PC-3 (cell line): Measurements from ENCODE around the gene FTO.

ENCODE experiments used
- EZH2 ChIP-seq: fragments of 300-600 bp; sonication (generic); IDR thresholded peaks from one replicate; pipeline ENCODE4 v1.6.1; 2017; ENCODE audit warnings: antibody characterized with exemption, mild to moderate bottlenecking, low read length; ENCODE audit not compliant: unreplicated experiment
- EZH2phosphoT487 ChIP-seq: fragments of 300-600 bp; sonication (generic); IDR thresholded peaks from 2 replicates; pipeline ENCODE4 v1.6.1; 2018; ENCODE audit warnings: mild to moderate bottlenecking, antibody characterized with exemption, low read length, borderline replicate concordance
- TF ChIP-seq, protein P1 (sequence below): fragments of 300-600 bp; sonication (generic); conservative IDR thresholded peaks from 2 replicates; pipeline ENCODE4 v1.5.1; 2017; ENCODE audit warnings: antibody characterized with exemption, low read depth, mild to moderate bottlenecking, low read length

DNA sequence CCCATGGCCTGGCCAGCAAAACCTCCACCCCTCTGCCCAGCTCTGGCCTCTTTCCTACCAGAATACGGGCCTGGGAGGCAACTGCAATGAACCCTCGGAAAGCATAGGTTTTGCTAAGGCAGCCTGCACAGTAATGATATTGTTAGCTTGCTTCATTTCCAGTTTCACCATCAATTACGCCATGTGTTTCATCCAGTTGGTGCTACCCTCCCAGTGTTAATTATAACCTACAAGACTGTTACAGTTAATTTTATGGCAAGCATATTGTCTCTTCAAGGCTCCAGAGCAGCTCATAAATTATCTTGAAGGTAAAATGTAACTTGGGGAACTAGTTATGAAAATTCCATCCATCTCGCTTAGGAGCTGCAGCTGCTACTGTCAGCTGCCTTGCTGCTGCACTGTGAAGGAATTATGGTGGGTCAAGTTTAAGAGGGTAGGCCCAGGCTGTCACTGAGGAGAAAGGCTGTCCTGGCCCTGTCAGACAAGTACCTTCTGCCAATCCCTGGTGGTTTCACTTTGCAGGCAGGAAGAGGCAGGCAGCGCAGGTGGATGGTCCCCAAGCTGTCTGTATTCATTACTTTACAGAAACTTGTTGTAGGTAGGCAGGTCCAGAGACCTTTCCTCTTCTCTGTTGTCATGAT is 242.9 kb downstream of the FTO start:
- TF ChIP-seq EZH2phosphoT487 (no peak), EZH2 (no peak)
- TF ChIP-seq, protein P1, sequence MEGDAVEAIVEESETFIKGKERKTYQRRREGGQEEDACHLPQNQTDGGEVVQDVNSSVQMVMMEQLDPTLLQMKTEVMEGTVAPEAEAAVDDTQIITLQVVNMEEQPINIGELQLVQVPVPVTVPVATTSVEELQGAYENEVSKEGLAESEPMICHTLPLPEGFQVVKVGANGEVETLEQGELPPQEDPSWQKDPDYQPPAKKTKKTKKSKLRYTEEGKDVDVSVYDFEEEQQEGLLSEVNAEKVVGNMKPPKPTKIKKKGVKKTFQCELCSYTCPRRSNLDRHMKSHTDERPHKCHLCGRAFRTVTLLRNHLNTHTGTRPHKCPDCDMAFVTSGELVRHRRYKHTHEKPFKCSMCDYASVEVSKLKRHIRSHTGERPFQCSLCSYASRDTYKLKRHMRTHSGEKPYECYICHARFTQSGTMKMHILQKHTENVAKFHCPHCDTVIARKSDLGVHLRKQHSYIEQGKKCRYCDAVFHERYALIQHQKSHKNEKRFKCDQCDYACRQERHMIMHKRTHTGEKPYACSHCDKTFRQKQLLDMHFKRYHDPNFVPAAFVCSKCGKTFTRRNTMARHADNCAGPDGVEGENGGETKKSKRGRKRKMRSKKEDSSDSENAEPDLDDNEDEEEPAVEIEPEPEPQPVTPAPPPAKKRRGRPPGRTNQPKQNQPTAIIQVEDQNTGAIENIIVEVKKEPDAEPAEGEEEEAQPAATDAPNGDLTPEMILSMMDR, result no peak
